GM12864 (cell line): Measurements from ENCODE around the gene FICD.

ENCODE experiments used
- DNase-seq: peaks from one replicate; pipeline ENCODE4 v3.0.0-alpha.2; 2011; ENCODE audit warnings: low read depth
- H3K4me3 ChIP-seq: 2 replicates; pipeline ENCODE4 v1.5.1; 2011; ENCODE audit warnings: mild to moderate bottlenecking, low read depth, low read length, control low read depth
- CTCF ChIP-seq: IDR thresholded peaks from 2 replicates; pipeline ENCODE4 v1.5.1; 2011; ENCODE audit warnings: low read depth, mild to moderate bottlenecking, moderate library complexity, low read length, control low read depth, inconsistent platforms; ENCODE audit errors: missing control alignments

FICD gene

GRCh38 chr12:108477881-108478259 lies 37.2 kb upstream of the FICD start:
- DNase-seq, result no peak
- no peak overlapping the region for H3K4me3 ChIP-seq
- TF ChIP-seq CTCF, result no peak

- DNase-seq, result no peak
- TF ChIP-seq CTCF, result no peak
- no peak overlapping the region for H3K4me3 ChIP-seq
These were observed 36.4 kb upstream of the FICD start for GRCh38 chr12:108478611-108479206.

GRCh38 chr12:108479364-108480070 lies 35.6 kb upstream of the FICD start:
- no peak for DNase-seq
- no peak for TF ChIP-seq CTCF
- H3K4me3 ChIP-seq, result no peak overlapping the region

GRCh38 chr12:108482717-108483212 lies 32.3 kb upstream of the FICD start:
- no peak for TF ChIP-seq CTCF
- no peak for DNase-seq
- H3K4me3 ChIP-seq, result no peak overlapping the region

GRCh38 chr12:108483213-108484059 lies 31.6 kb upstream of the FICD start:
- no peak overlapping the region for H3K4me3 ChIP-seq
- no peak for TF ChIP-seq CTCF
- no peak for DNase-seq

- no peak overlapping the region for H3K4me3 ChIP-seq
- DNase-seq, result no peak
- TF ChIP-seq CTCF, result no peak
These were observed 30.6 kb upstream of the FICD start for GRCh38 chr12:108484431-108484830.
